Jurkat, Clone E6-1 (cell line): Measurements from ENCODE around the gene DCUN1D2.
"Not testable (repeated sequence)": the region's sequence is repeated elsewhere in the genome, so short reads cannot be mapped to it uniquely, and the experiment has no call there.

Experiments used
- DNase-seq: peaks from one replicate; pipeline ENCODE4 v3.0.0-alpha.2; 2011; ENCODE audit warnings: low read depth, low spot score
- H3K4me3 ChIP-seq: 2 replicates; pipeline ENCODE4 v1.5.1; 2011; ENCODE audit warnings: mild to moderate bottlenecking, low read length, control low read depth, moderate library complexity

DCUN1D2 gene

GRCh38 chr13:113452466-113452865 is 38.0 kb downstream of the DCUN1D2 start:
- no peak for DNase-seq
- no peak overlapping the region for H3K4me3 ChIP-seq

- no peak for DNase-seq
- H3K4me3 ChIP-seq = no peak overlapping the region
These were observed 38.5 kb downstream of the DCUN1D2 start for GRCh38 chr13:113451951-113452421.

- not testable (repeated sequence) for DNase-seq, H3K4me3 ChIP-seq
These were observed 39.5 kb downstream of the DCUN1D2 start for GRCh38 chr13:113450861-113451620.

DNA sequence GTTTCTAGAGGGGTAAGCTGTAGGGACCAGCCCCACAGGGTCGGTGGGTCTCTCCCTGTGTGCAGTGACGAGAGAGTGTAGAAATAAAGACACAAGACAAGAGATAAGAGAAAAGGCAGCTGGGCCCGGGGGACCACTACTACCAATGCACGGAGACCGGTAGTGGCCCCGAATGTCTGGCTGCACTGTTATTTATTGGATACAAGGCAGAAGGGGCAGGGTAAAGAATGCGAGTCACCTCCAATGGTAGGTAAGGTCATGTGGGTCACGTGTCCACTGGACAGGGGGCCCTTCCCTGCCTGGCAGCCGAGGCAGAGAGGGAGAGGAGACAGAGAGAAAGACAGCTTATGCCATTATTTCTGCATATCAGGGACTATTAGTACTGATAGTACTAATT is 40.2 kb downstream of the DCUN1D2 start:
- H3K4me3 ChIP-seq, DNase-seq: not testable (repeated sequence)

DNA sequence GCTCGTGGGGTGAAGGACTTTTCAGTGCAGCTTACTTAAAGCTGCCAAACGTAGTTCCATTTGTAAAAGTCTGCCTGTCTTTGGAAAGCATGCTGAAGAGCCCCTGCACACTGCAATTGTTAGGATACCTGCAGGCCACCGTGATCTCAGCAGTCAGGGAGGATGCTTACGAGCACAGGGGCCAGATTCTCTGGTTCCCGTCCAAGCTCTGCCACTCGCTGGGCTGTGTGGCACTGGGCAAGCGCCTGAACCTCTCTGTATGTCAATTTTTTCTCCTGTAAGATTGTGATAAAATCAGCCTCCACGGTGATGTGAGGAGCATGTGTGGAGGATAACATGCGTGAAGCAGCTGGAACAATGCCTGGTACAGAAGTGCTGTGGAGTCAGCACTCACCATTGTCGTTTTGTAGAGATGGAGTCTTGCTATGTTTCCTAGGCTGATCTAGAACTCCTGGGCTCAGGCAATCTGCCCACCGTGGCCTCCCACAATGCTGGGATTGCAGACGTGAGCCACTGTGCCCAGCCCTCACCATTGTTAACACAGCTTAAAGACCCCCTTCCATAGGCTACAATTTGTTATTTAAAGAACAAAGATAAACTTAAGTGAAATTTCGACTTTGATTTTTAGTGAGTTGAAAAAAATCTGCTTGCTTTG is 40.7 kb downstream of the DCUN1D2 start:
- DNase-seq = no peak
- H3K4me3 ChIP-seq = peak overlapping the region; percentile 72

- peak; percentile 96 for DNase-seq
- peak overlapping the region; percentile 80 for H3K4me3 ChIP-seq
These were observed 41.4 kb downstream of the DCUN1D2 start for GRCh38 chr13:113448885-113449692.

- DNase-seq = no peak
- H3K4me3 ChIP-seq = peak overlapping the region; percentile 80
These were observed 42.0 kb downstream of the DCUN1D2 start for GRCh38 chr13:113448545-113448884.

DNA sequence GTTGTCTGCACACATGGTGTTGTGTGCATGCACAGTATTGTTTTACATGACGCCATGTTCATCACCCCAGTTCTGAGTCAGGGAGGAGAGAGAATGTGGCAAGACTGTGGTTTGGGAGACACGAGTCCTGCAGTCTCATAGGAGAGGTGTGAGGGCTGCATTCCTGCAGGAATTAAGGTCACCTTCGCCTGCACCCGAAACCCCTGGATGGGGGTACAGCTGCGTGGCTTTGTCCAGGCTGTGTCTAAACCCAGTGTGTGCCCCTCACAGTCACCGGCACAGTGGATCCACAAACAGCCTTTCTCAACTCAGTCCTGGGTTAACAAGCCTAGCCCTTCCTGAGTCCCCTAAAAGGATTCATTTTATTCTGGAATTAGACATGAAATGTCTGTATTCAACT is 42.9 kb downstream of the DCUN1D2 start:
- H3K4me3 ChIP-seq = no peak overlapping the region; the same call in 1 of the 2 replicates
- DNase-seq = no peak

DNA sequence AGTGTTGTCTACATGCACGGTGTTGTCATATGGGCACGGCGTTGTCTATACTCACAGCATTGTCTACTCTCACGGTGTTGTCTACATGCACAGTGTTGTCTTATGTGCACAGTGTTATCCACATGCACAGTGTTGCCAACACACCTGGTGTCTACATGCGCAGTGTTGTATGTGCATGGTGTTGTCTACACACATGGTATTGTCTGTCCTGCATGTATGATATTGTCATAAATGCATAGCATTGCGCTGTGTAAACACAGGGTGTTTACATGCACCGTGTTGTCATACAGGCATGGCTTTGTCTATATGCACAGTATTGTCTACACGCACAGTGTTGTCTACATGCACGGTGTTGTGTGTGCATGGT is 44.0 kb downstream of the DCUN1D2 start:
- H3K4me3 ChIP-seq = no peak overlapping the region
- no peak for DNase-seq

GRCh38 chr13:113445791-113446487 is 44.6 kb downstream of the DCUN1D2 start:
- no peak overlapping the region for H3K4me3 ChIP-seq
- peak; percentile 77 for DNase-seq

GRCh38 chr13:113443991-113444390 is 46.5 kb downstream of the DCUN1D2 start:
- no peak for DNase-seq

GRCh38 chr13:113442985-113443362 is 47.5 kb downstream of the DCUN1D2 start:
- H3K4me3 ChIP-seq = no peak overlapping the region
- DNase-seq = no peak

More at GRCh38 chr13:113443991-113444390, 46.5 kb downstream of the DCUN1D2 start:
- no peak overlapping the region for H3K4me3 ChIP-seq

DNA sequence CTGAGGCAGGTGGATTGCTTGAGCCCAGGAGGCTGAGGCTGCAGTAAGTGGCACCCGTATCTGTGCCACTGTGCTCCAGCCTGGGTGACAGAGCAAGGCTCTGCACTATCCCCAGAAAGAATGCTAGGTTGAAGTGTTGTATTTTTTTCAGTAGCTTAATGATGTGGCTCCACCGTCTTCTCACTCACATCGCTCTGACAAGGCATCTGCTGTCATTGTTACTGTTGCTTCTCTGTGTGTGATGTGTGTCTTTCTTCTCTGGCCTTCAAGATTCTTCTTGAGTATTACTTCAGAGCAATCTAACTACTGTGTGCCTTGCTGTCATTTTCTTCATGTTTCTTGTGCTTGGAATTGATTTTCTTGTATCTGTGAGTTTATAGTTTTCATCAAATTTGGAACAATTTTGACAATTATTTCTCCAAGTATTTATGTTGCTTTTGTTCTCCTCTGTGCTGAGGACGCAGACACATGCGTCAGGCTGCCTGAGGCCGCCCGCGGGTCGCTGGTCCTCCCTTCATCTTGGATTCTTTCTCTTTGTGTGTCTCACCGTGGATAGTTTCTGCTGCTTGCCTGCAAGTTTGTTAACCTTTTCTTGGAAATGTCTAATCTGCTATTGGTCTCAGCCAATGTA is 48.0 kb downstream of the DCUN1D2 start:
- DNase-seq = no peak
- no peak overlapping the region for H3K4me3 ChIP-seq

DNA sequence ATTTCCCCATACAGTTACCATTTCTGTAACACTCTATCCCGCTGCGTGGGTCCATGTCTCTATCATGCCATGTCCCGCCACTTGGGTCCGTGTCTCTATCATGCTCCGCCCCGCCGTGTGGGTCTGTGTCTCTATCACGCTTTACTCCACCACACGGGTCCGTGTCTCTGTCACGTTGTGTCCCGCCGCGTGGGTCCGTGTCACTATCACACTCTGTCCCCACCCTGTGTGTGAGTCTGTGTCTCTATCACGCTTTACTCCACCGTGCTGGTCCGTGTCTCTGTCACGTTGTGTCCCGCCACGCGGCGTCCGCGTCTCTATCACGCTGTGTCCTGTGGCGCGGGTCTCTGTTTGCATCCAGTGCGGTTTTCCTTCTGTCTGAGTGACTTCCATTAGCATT is 48.9 kb downstream of the DCUN1D2 start:
- DNase-seq = no peak

GRCh38 chr13:113437408-113438010 is 53.0 kb downstream of the DCUN1D2 start:
- DNase-seq = no peak
- H3K4me3 ChIP-seq = no peak overlapping the region

More for the DNA sequence above, 48.9 kb downstream of the DCUN1D2 start:
- H3K4me3 ChIP-seq = no peak overlapping the region

GRCh38 chr13:113436866-113437265 is 53.6 kb downstream of the DCUN1D2 start:
- not testable (repeated sequence) for DNase-seq, H3K4me3 ChIP-seq

- not testable (repeated sequence) for H3K4me3 ChIP-seq, DNase-seq
These were observed 54.6 kb downstream of the DCUN1D2 start for GRCh38 chr13:113435907-113436306.

DNA sequence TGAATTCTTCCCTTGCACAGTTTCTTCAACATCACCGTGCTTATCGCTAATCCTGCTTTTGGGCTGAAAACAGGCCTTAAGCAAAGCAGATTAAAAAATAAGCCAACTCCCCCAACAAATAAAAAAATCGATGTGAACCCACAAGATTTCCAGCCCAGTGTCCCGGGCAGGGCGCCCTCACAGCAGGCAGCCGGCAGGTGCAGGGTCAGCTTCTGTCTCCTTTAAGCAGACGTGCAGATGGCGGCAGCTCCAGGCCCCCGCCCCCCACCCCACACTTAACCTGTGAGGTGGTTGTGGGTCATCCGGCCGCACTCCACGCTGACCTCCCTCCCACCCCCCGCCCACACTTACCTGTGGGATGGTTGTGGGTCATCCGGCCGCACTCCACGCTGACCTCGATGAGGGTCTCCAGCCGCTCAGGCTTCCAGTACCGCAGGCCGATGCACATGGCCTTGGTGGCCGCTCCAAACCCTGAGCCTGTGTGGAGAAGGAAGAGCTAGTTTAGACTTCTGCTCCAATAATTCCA is 57.1 kb downstream of the DCUN1D2 start:
- no peak for DNase-seq
- no peak overlapping the region for H3K4me3 ChIP-seq
